Erythroblast (primary cell): Measurements from ENCODE around the gene PRAMEF20.
"Not testable (repeated sequence)": the region's sequence is repeated elsewhere in the genome, so short reads cannot be mapped to it uniquely, and the experiment has no call there.

Source experiments
- GATA1 ChIP-seq: IDR thresholded peaks from 2 replicates; pipeline ENCODE4 v1.6.1; 2011; ENCODE audit warnings: low read depth, mild to moderate bottlenecking, control low read depth, low read length, moderate library complexity
- POLR2A ChIP-seq: IDR thresholded peaks from 2 replicates; pipeline ENCODE4 v1.6.1; 2011; ENCODE audit warnings: mild to moderate bottlenecking, low read length

DNA sequence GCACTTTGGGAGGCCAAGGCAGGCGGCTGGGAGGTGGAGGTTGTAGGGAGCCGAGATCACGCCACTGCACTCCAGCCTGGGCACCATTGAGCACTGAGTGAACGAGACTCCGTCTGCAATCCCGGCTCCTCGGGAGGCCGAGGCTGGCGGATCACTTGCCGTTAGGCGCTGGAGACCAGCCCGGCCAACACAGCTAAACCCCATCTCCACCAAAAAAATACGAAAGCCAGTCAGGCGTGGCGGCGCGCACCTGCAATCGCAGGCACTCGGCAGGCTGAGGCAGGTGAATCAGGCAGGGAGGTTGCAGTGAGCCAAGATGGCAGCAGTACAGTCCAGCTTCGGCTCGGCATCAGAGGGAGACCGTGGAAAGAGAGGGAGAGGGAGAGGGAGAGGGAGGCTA lies 14.9 kb upstream of the PRAMEF20 start:
- not testable (repeated sequence) for TF ChIP-seq POLR2A, GATA1
